Prostate gland (tissue), 2 donors: ENCODE results near the gene PCDHA6. TPM values are rescaled to one million over a fixed set of nuclear protein-coding genes. Genes with fewer than 3 reads are reported as not detected.
"Not testable (repeated sequence)": the region's sequence is repeated elsewhere in the genome, so short reads cannot be mapped to it uniquely, and the experiment has no call there.

Experiments used
- DNase-seq: peaks from one replicate; pipeline ENCODE4 v3.0.0-alpha.2; 2019; ENCODE audit warnings: low spot score
- H3K27ac ChIP-seq, 2 donors: fragments of 200-600 bp; sonication (generic); 2 replicates each; pipeline ENCODE4 v1.5.1; 2017 to 2019
- H3K27me3 ChIP-seq: fragments of 200-600 bp; sonication (generic); replicated peaks from 2 replicates; pipeline ENCODE4 v1.5.1; 2019; ENCODE audit not compliant: insufficient read depth
- H3K36me3 ChIP-seq, 2 donors: fragments of 200-600 bp; sonication (generic); 1 replicate in 1 of 2; 2 replicates in 1 of 2; pipeline versions ENCODE4 v1.5.1 to v1.8.1; 2017 to 2019
- H3K4me1 ChIP-seq: fragments of 200-600 bp; sonication (generic); replicated peaks from 2 replicates; pipeline ENCODE4 v1.5.1; 2019
- H3K4me3 ChIP-seq, 2 donors: fragments of 200-600 bp; sonication (generic); 2 replicates each; pipeline ENCODE4 v1.5.1; 2017 to 2019
- H3K9me3 ChIP-seq: fragments of 200-600 bp; sonication (generic); 2 replicates; pipeline ENCODE4 v1.5.1; 2017
- CTCF ChIP-seq, 4 experiments: fragments of 200-600 bp in 2 of 4; fragments of 450-650 bp in 2 of 4; sonication (generic) in 2 of 4; IDR thresholded peaks; 1 replicate in 3 of 4; 2 replicates in 1 of 4; pipeline ENCODE4 v1.5.1; 2016 to 2019; ENCODE audit warnings: antibody characterized with exemption in 4 of 4, mild to moderate bottlenecking in 2 of 4, moderate library complexity in 2 of 4
- POLR2A ChIP-seq: fragments of 450-650 bp; IDR thresholded peaks from one replicate; pipeline ENCODE4 v1.6.1; 2016; ENCODE audit warnings: antibody characterized with exemption, mild to moderate bottlenecking
- POLR2AphosphoS5 ChIP-seq: sonication (generic); formaldehyde crosslinking; IDR thresholded peaks from one replicate; pipeline ENCODE4 v1.6.1; 2017; ENCODE audit warnings: antibody characterized with exemption
- WGBS: methylation state at CpG from one replicate; pipeline ENCODE4 v1.1.5; 2018; 5-methylcytosine and 5-hydroxymethylcytosine counted together
- intact Hi-C: fragments of 100-400 bp; cut with DNase I; formaldehyde crosslinking; loops from one replicate; pipeline ENCODE4 v1.14.2; 2022
- total RNA-seq, 2 donors: library from RNA; depleted of rRNA; stranded (reverse); fragments of >200 nt; gene quantifications; one replicate each; pipeline ENCODE4 v1.1.0, GENCODE V29; 2016

Gene PCDHA6
- total RNA-seq, 2 donors from 2014 or later, result 1.9 to 2.2 TPM

GRCh38 chr5:140869555-140869886 is 41.8 kb downstream of the PCDHA6 start:
- H3K27me3 ChIP-seq, result no peaks in the 10 kb centered on the region
- no peak for DNase-seq
- no peaks in the 10 kb centered on the region for H3K36me3 ChIP-seq
- TF ChIP-seq POLR2AphosphoS5 (no peak), POLR2A (no peak), CTCF (IDR thresholded peaks at IDR 0.05) (no peak)
- WGBS, result 47% methylated on average over 5 of the region's 5 CpGs
- H3K9me3 ChIP-seq, result no peaks in the 10 kb centered on the region
- no peak overlapping the region for H3K27ac ChIP-seq
- no peaks in the 10 kb centered on the region for H3K4me1 ChIP-seq
- intact Hi-C loops, result no loop called here
- H3K4me3 ChIP-seq, result no peak overlapping the region

GRCh38 chr5:140870221-140871201 is 42.8 kb downstream of the PCDHA6 start:
- TF ChIP-seq POLR2A (no peak), CTCF (IDR thresholded peaks at IDR 0.05) (no peak), POLR2AphosphoS5 (no peak)
- H3K9me3 ChIP-seq, result no peaks in the 10 kb centered on the region
- intact Hi-C loops, result no loop called here
- WGBS, result 44% methylated on average over 92 of the region's 114 CpGs
- H3K4me1 ChIP-seq, result no peaks in the 10 kb centered on the region
- no peaks in the 10 kb centered on the region for H3K27me3 ChIP-seq
- no peaks in the 10 kb centered on the region for H3K36me3 ChIP-seq
- no peak overlapping the region for H3K4me3 ChIP-seq
- DNase-seq, result no peak
- H3K27ac ChIP-seq, result no peak overlapping the region

GRCh38 chr5:140875085-140876065 is 47.6 kb downstream of the PCDHA6 start, which contains the start of gene PCDHA12:
Gene PCDHA12 (plus strand): TSS chr5:140875308. CDS start chr5:140875473, 165 bp downstream.
- Histone ChIP-seq H3K27me3 (no peaks in the 10 kb centered on the region), H3K27ac (no peak within 1 kb of the TSS), H3K9me3 (no peaks in the 10 kb centered on the region), H3K4me3 (no peak within 1 kb of the TSS), H3K36me3 (no peaks in the 10 kb centered on the region), H3K4me1 (no peaks in the 10 kb centered on the region)
- TF ChIP-seq POLR2AphosphoS5 (no peak), POLR2A (no peak), CTCF (IDR thresholded peaks at IDR 0.05) (no peak)
- no peak for DNase-seq
- intact Hi-C loops, result no loop called here
- WGBS, result 15% methylated on average over 47 of the region's 47 CpGs

- DNase-seq, intact Hi-C loops, H3K27me3 ChIP-seq, H3K27ac ChIP-seq, H3K4me1 ChIP-seq, H3K9me3 ChIP-seq, H3K4me3 ChIP-seq, H3K36me3 ChIP-seq: not testable (repeated sequence)
- 46% methylated on average over 66 of the region's 80 CpGs for WGBS
Observed at GRCh38 chr5:140876541-140877261, 48.9 kb downstream of the PCDHA6 start.

GRCh38 chr5:140877262-140877581 is 49.5 kb downstream of the PCDHA6 start:
- H3K27me3 ChIP-seq, result no peaks in the 10 kb centered on the region
- no peak overlapping the region for H3K4me3 ChIP-seq
- no peak for DNase-seq
- intact Hi-C loops, result no loop called here
- no peak overlapping the region for H3K27ac ChIP-seq
- no peak for TF ChIP-seq POLR2AphosphoS5
- no peak for TF ChIP-seq CTCF (IDR thresholded peaks at IDR 0.05)
- TF ChIP-seq POLR2A, result no peak
- WGBS, result 35% methylated on average over 12 of the region's 37 CpGs
- H3K4me1 ChIP-seq, result no peaks in the 10 kb centered on the region
- no peaks in the 10 kb centered on the region for H3K9me3 ChIP-seq
- no peaks in the 10 kb centered on the region for H3K36me3 ChIP-seq
